Stimulated activated effector memory CD8-positive, alpha-beta T cell treated with anti-CD3 and anti-CD28 coated beads, Interleukin-12 subunit alpha, Interleukin-12 subunit beta, amount 100 ng/mL, for 72 hours (primary cell): Measurements from ENCODE around the gene KRTAP4-6.
A peak's percentile ranks its signal among the peaks of the same experiment; 100 is the strongest.
"Not testable (repeated sequence)": the region's sequence is repeated elsewhere in the genome, so short reads cannot be mapped to it uniquely, and the experiment has no call there.

ENCODE experiments used
- ATAC-seq: fragments of 150-1000 bp; cut with Tn5 transposase; 2 replicates; pipeline ENCODE4 v1.10.0; 2021
- DNase-seq, 2 donors: peaks; one replicate each; pipeline ENCODE4 v3.0.0; 2021 to 2022; ENCODE audit warnings: low spot score in 2 of 2
- H3K27ac Mint-ChIP-seq: one replicate; pipeline ENCODE4 v1.8.0; 2022; ENCODE audit warnings: mild to moderate bottlenecking, mixed read lengths
- H3K36me3 Mint-ChIP-seq: one replicate; pipeline ENCODE4 v1.8.0; 2022; ENCODE audit warnings: mild to moderate bottlenecking, mixed read lengths
- H3K4me1 Mint-ChIP-seq: one replicate; pipeline ENCODE4 v1.8.0; 2022; ENCODE audit warnings: mixed read lengths
- H3K4me3 Mint-ChIP-seq: one replicate; pipeline ENCODE4 v1.8.0; 2022; ENCODE audit warnings: mild to moderate bottlenecking, mixed read lengths
- H3K9me3 Mint-ChIP-seq: one replicate; pipeline ENCODE4 v1.8.0; 2022; ENCODE audit warnings: mixed read lengths

KRTAP4-6 gene

DNA sequence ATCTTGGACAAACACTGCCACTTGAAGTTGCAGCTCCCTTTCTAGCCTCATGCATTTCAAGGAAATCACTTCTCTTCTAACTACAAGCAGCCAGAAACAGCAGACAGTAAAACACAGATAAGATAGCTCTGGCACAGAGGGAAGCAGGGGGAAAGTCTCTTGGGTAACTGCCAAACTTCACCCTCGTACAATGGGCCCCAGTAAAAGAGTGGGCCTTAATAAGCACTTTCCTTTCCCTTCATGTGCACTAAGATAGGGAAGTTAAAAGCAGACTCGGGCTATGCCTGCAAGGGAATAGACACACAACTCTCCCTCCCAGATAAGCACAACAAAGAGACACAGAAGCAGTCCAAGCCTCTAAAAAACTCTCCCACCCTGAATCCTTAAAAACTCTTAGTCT, 13.5 kb upstream of the KRTAP4-6 start:
- ATAC-seq, result no peak
- Mint-ChIP-seq H3K27ac (no peak overlapping the region), H3K4me1 (no peaks in the 10 kb centered on the region), H3K36me3 (no peaks in the 10 kb centered on the region), H3K9me3 (no peaks in the 10 kb centered on the region), H3K4me3 (no peak overlapping the region)
- no peak for DNase-seq

DNA sequence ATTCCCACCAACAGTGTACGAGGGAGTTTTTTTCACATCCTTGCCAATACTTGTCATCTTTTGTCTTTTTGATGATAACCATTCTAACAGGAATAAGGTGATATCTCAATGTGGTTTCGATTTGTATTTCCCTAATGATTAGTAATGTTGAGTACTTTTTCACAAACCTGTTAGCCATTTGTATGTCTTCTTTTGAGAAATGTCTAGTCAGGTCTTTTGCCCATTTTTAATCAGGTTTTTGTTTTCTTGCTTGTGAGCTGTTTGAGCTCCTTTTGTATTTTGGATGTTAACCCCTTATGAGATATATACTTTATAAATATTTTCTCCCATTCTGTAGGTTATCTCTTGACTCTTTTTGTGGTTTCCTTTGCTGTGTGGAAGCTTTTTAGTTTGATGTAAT, 11.2 kb upstream of the KRTAP4-6 start:
- Mint-ChIP-seq H3K36me3 (no peaks in the 10 kb centered on the region), H3K27ac (no peak overlapping the region), H3K9me3 (no peaks in the 10 kb centered on the region), H3K4me3 (no peak overlapping the region), H3K4me1 (no peaks in the 10 kb centered on the region)
- ATAC-seq (no peak), DNase-seq (no peak)

DNA sequence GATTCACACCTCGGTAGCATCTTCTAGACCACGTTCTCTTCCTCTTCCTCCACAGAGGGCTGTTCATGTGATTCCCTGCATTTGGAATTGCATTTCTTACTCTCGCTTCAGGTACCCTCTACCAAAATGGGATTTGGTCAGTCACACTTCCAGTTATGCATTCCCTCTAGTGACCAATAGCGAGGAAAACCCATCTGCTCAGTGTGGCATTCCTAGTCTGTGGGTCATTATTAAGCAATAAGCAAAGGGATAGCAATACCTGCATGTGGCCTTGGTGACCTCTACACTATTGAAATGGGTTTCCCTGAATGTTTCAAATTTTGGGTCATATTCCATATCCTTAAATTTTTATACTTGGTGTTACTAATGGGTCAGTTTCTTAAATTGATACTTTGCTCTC, 9.7 kb upstream of the KRTAP4-6 start:
- ATAC-seq (no peak), DNase-seq (no peak)
- no peaks in the 10 kb centered on the region for H3K36me3 Mint-ChIP-seq
- no peaks in the 10 kb centered on the region for H3K9me3 Mint-ChIP-seq
- H3K27ac Mint-ChIP-seq, result no peak overlapping the region
- H3K4me1 Mint-ChIP-seq, result no peaks in the 10 kb centered on the region
- no peak overlapping the region for H3K4me3 Mint-ChIP-seq

DNA sequence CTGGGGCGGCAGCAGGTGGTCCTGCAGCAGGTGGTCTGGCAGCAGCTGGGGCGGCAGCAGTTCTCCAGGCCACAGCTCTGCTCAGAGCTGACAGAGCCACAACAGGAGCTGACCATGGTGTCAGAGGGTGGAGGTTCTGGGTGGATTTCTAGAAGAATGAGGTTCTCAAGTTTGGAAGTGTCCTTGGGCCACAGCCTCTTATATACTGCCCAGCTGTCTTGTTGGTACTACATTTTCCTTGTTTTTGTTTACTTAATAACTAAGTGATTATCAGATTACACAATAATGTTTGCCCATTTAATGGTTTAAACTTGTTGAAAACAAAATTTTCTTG, 9.3 kb upstream of the KRTAP4-6 start, which contains the start of gene KRTAP4-5:
Gene KRTAP4-5, minus strand, starts transcription at position 174 of the 334 bp plus-strand sequence. Its CDS starts 58 bp downstream, at position 116.
- no peak for DNase-seq
- Mint-ChIP-seq H3K9me3 (no peaks in the 10 kb centered on the region), H3K27ac (no peak within 1 kb of the TSS), H3K4me1 (no peaks in the 10 kb centered on the region), H3K36me3 (no peaks in the 10 kb centered on the region), H3K4me3 (no peak within 1 kb of the TSS)
- no peak for ATAC-seq

DNA sequence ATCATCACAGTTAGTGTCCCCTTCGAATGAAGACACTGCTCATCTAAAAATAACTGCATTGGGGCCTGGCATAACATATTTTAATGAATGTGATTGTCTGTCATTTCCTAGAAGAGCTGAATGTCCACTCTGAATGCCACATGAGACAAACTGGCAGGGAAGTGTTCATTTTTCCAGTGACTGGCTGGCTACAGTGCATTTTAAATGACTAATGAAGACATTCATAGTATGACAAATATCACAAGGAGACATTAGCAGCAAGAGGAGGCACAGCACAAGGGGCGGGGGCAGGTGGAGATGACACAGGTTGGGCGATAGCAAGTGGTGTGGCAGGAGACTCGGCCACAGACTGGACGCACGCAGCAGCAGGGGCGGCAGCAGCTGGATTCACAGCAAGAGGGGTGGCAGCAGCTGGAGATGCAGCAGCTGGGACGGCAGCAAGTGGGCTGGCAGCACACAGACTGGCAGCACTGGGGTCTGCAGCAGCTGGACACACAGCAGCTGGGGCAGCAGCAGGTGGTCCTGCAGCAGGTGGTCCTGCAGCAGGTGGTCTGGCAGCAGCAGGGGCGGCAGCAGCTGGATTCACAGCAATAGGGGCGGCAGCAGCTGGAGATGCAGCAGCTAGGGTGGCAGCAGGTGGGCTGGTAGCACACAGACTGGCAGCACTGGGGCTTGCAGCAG, 8.8 kb upstream of the KRTAP4-6 start:
- not testable (repeated sequence) for H3K4me1 Mint-ChIP-seq, H3K27ac Mint-ChIP-seq, H3K9me3 Mint-ChIP-seq, H3K4me3 Mint-ChIP-seq, ATAC-seq, H3K36me3 Mint-ChIP-seq, DNase-seq

DNA sequence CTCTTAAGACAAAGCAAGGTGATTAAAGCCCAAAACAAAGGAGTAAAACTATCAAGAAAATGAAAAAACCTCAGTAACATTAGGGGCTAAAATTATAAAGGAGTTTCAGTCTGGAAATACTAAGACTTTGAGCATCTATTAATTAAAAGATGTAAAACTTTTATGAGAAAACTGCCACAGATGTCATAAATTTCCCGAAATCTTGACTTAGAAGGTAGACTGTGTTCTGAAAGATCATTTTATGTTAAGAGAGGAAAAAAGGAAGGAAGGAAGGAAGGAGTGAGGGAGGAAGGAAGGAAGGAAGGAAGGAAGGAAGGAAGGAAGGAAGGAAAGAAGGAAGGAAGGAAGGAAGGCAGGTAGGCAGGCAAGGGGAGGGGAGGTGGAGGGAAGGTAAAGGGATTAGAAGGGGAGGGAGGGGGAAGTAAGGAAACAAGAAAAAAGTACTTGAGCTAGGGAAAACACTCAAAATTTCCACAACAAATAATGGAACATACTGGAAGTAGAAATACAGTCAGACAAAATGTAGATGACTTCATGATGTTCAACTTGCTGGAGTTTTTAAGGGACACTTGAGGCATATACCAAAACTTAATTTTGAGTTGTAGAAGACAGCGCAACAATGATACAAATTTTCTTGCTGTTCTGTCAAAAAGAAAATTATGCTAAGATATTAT, 7.3 kb upstream of the KRTAP4-6 start:
- Mint-ChIP-seq H3K9me3 (peaks cover 5% of the 10 kb centered on the region), H3K4me3 (no peak overlapping the region), H3K27ac (no peak overlapping the region), H3K4me1 (no peaks in the 10 kb centered on the region), H3K36me3 (no peaks in the 10 kb centered on the region)
- no peak for DNase-seq
- no peak for ATAC-seq

DNA sequence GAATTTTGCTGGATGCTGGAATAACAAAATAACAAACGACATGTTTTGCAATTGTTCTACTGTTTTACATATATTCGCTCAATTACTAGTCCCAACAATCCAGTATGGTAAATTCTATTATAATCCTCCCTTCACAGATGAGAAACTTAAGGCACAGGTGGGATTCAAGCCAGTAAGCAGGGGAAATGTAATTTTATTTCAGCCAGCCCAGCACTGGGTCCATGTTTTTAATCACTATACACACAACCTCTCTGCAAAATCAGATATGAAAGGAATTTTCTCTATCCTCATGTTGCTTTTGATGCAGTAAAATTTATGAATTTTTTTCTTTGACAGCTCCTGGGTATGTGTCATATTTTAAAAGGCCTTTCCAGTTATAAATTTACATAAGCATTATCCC, 4.9 kb upstream of the KRTAP4-6 start:
- Mint-ChIP-seq H3K27ac (no peak overlapping the region), H3K9me3 (peaks cover 8% of the 10 kb centered on the region), H3K4me3 (no peak overlapping the region), H3K4me1 (no peaks in the 10 kb centered on the region), H3K36me3 (no peaks in the 10 kb centered on the region)
- no peak for ATAC-seq
- DNase-seq, result no peak

DNA sequence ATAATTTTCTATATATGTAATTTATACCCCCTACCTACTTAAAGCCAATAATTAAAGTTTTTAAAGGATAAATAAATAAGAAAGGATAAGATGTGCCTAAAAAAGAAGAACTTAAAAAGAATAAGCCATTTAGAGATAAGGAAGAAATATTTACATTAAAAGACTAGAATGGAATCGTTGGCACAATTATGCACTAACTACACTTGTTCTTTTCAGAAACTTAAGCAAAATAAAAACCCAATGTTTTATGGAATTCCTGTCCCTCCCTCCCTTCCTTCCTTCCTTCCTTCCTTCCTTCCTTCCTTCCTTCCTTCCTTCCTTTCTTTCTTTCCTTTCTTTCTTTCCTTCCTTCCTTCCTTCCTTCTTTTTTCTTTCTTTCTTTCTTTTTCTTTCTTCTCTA, 4.5 kb upstream of the KRTAP4-6 start:
- no peak for ATAC-seq
- Mint-ChIP-seq H3K36me3 (no peaks in the 10 kb centered on the region), H3K27ac (no peak overlapping the region), H3K9me3 (peaks cover 8% of the 10 kb centered on the region), H3K4me3 (no peak overlapping the region), H3K4me1 (no peaks in the 10 kb centered on the region)
- DNase-seq, result no peak

DNA sequence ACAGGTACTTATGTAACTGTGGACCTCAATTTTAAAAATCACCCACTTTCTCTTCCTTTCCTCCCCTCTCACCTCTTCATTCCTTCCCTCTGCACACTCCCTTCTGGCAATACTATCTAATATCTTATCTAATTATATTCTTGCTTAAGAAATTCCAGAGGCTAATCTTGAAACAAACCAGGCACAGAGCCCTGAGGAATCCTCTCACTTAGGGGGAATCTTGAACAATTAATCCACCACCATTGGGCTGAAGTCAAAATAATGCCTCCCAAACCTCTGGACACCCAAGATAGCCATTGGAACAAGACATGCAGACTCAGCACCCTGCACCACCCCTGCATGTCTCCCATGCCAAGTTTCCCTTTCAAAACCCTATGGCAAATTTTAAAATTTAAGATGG, 1.0 kb upstream of the KRTAP4-6 start:
- ATAC-seq (no peak), DNase-seq (no peak)
- Mint-ChIP-seq H3K4me1 (no peaks in the 10 kb centered on the region), H3K36me3 (no peaks in the 10 kb centered on the region), H3K4me3 (no peak overlapping the region), H3K27ac (no peak overlapping the region), H3K9me3 (peaks cover 11% of the 10 kb centered on the region)

DNA sequence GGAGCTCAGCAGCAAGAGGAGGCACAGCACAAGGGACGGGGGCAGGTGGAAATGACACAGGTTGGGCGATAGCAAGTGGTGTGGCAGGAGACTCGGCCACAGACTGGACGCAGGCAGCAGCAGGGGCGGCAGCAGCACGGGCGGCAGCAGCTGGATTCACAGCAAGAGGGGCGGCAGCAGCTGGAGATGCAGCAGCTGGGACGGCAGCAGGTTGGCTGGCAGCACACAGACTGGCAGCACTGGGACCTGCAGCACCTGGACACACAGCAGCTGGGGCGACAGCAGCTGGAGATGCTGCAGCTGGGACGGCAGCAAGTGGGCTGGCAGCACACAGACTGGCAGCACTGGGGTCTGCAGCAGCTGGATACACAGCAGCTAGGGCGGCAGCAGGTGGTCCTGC, 479 bp downstream of the KRTAP4-6 start:
- not testable (repeated sequence) for H3K4me1 Mint-ChIP-seq, H3K27ac Mint-ChIP-seq, H3K36me3 Mint-ChIP-seq, DNase-seq, H3K4me3 Mint-ChIP-seq, ATAC-seq
- H3K9me3 Mint-ChIP-seq, result peaks cover 11% of the 10 kb centered on the region

DNA sequence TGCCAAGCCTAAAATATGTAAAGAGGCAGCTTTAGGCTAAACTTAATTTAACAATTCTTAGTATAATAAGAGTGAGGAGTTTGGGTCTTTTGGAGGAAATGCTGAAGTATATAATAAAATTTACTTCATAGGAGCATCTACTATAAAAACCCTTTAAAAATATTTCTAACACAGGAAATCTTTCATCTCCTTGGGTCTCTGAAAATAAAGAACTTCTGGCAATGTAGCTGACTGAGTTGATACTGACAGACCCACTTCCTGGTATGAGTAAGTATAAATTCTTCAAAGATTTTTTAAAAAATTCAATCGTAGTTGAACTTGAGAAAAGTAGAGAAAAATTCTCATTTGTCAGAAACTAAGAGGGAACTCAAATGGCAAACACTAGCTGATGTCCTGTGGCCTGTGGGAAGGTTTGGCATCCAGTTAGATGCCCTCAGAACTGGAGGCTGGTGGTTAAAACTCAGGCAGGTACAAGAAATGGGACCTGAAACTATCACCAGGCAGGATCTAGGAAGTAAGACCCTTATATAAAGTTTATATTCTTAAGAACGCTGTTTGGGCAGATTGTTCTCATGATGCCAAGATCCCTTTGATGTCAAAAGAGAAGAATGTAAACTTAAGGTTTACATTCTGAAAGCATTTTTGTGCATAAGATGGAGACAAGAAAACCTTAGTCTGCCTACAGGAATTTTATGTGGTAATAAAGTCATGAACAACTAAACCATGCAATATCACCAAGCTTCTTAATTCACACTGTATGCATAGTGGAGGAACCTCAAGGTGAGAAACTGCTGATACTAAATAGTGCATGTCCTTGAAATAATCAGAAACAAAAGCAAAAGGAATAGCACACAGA, 6.2 kb downstream of the KRTAP4-6 start:
- no peaks in the 10 kb centered on the region for H3K36me3 Mint-ChIP-seq
- no peak for ATAC-seq
- peaks cover 9% of the 10 kb centered on the region for H3K4me1 Mint-ChIP-seq
- peak overlapping the region; percentile 29 for H3K27ac Mint-ChIP-seq
- no peak overlapping the region for H3K4me3 Mint-ChIP-seq
- no peak for DNase-seq
- no peaks in the 10 kb centered on the region for H3K9me3 Mint-ChIP-seq

DNA sequence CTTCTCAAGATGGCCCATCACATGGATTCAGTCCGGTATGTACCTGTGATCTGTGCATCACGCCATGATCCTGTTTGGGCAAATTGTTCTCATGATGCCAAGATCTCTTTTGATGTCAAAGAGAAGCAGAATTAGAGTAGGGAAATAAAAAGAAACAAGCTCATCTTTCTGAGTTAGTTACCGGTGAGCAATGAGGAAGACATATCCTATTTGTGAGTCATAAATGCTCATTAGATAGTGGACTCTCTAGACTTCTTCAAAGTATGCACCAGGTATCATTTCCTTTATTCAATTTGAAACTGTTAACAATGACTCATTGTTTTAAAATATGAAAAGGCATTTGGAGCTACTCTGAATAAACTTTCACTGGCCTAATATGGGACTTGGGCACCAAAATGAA, 8.4 kb downstream of the KRTAP4-6 start:
- no peak overlapping the region for H3K27ac Mint-ChIP-seq
- H3K9me3 Mint-ChIP-seq, result no peaks in the 10 kb centered on the region
- ATAC-seq (peak; percentile 62), DNase-seq (no peak)
- H3K4me1 Mint-ChIP-seq, result peaks cover 9% of the 10 kb centered on the region
- no peaks in the 10 kb centered on the region for H3K36me3 Mint-ChIP-seq
- no peak overlapping the region for H3K4me3 Mint-ChIP-seq

DNA sequence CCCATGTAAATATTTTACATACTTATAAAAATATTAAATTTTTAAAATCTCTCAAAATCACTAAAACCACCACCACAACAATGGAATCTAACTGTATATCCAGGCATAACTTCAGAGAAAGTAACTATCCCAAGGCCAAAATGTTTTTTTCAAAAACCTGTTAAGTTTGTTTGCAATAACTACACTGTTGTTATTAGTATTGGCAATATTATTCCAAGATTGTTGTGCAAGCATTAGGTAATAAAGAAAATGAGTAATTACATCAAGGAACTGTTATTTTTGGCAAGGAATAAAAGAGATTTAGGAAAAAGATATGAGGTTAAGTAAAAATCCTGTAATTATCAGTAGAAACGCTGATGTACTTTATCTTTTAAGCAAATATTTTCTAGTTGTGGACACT, 13.0 kb downstream of the KRTAP4-6 start:
- Mint-ChIP-seq H3K4me3 (no peak overlapping the region), H3K27ac (no peak overlapping the region), H3K9me3 (no peaks in the 10 kb centered on the region), H3K36me3 (no peaks in the 10 kb centered on the region), H3K4me1 (peaks cover 24% of the 10 kb centered on the region)
- no peak for DNase-seq
- no peak for ATAC-seq

DNA sequence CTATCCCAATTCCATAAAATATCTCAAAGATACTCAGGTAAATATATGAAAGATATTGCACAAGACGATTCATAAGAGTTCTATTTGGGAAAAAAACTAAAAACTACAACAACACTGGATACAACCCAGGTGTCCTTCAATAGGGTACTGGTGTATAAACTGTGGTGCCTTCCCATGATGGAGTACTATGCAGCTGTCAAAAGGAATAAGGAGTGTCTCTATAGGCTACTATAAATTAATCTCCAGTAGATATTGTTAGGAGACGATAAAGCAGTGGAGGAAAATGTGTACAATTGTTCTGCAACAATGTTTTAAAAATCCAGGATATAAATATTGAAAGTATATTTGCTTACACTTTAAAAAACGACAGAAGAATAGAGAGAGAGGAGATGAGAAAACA, 13.9 kb downstream of the KRTAP4-6 start:
- Mint-ChIP-seq H3K9me3 (no peaks in the 10 kb centered on the region), H3K4me1 (peaks cover 16% of the 10 kb centered on the region), H3K36me3 (no peaks in the 10 kb centered on the region), H3K27ac (no peak overlapping the region), H3K4me3 (no peak overlapping the region)
- ATAC-seq (no peak), DNase-seq (no peak)

DNA sequence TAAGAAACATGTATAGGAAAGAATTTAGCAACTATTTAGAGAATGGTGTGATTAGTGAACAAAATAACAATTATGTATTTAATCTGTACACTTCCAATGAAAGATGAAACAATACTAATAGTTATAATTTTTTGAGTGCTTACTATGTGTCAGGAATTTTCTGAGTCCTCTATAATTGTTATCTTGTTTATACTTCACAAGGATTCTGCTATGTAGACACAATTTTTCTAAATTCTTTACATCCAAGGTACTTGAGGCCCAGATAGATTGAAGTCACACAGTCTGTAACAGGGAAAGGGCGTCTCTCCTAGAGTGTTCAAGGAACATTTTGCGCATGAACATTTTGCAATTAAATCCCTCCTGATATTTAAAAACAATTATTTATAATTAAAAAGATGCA, 15.3 kb downstream of the KRTAP4-6 start:
- no peaks in the 10 kb centered on the region for H3K9me3 Mint-ChIP-seq
- peaks cover 23% of the 10 kb centered on the region for H3K4me1 Mint-ChIP-seq
- H3K4me3 Mint-ChIP-seq, result no peak overlapping the region
- H3K36me3 Mint-ChIP-seq, result no peaks in the 10 kb centered on the region
- ATAC-seq, result no peak
- no peak overlapping the region for H3K27ac Mint-ChIP-seq
- no peak for DNase-seq

DNA sequence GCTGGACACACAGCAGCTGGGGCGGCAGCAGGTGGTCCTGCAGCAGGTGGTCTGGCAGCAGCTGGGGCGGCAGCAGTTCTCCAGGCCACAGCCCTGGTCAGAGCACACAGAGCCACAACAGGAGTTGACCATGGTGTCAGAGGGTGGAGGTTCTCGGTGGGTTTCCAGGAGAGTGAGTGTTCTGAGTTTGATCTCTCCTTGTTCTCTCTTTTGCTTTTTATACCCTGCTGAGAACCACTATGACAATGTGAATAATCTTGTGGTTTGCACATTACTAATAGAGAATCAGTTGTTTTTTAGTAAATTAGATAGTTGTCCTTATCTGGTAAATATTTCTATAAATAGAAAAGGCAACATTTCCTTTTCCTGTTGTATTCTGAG, 16.4 kb downstream of the KRTAP4-6 start, which contains the start of gene KRTAP4-12:
Gene KRTAP4-12, minus strand, starts transcription at position 192 of the 381 bp plus-strand sequence. Its CDS starts 60 bp downstream, at position 132.
- H3K27ac Mint-ChIP-seq, H3K36me3 Mint-ChIP-seq, H3K9me3 Mint-ChIP-seq, DNase-seq, H3K4me3 Mint-ChIP-seq: not testable (repeated sequence)
- peak; percentile 54 for ATAC-seq
- peaks cover 26% of the 10 kb centered on the region for H3K4me1 Mint-ChIP-seq
